Chondrocyte (in vitro differentiated cells): ENCODE results near the gene POP7. TPM values are rescaled to one million over a fixed set of nuclear protein-coding genes. Genes with fewer than 3 reads are reported as not detected.
"Not testable (repeated sequence)": the region's sequence is repeated elsewhere in the genome, so short reads cannot be mapped to it uniquely, and the experiment has no call there.

Source experiments
- DNase-seq: peaks from one replicate; pipeline ENCODE4 v3.0.0; 2021; ENCODE audit warnings: mixed read lengths, low spot score
- H3K27ac Mint-ChIP-seq: one replicate; pipeline ENCODE4 v1.8.0; 2021; ENCODE audit warnings: mild to moderate bottlenecking, moderate library complexity, mixed read lengths; ENCODE audit not compliant: unreplicated experiment
- H3K27me3 Mint-ChIP-seq: 2 replicates; pipeline ENCODE4 v1.8.0; 2021; ENCODE audit warnings: low read depth, mixed read lengths
- H3K36me3 Mint-ChIP-seq: 2 replicates; pipeline ENCODE4 v1.8.0; 2021; ENCODE audit warnings: low read depth, mixed read lengths
- H3K4me1 Mint-ChIP-seq: 2 replicates; pipeline ENCODE4 v1.8.0; 2021; ENCODE audit warnings: low read depth, mild to moderate bottlenecking, mixed read lengths
- H3K4me3 Mint-ChIP-seq: one replicate; pipeline ENCODE4 v1.8.0; 2021; ENCODE audit warnings: mild to moderate bottlenecking, moderate library complexity, mixed read lengths; ENCODE audit not compliant: unreplicated experiment
- H3K9me3 Mint-ChIP-seq: 2 replicates; pipeline ENCODE4 v1.8.0; 2021; ENCODE audit warnings: low read depth, mixed read lengths
- total RNA-seq: library from RNA; stranded (reverse); gene quantifications from 3 replicates; pipeline ENCODE4 v1.2.1, GENCODE V29; 2021
- TF ChIP-seq, protein P1 (sequence below): fragments of 200-600 bp; sonication (generic); IDR thresholded peaks from 2 replicates; pipeline ENCODE4 v1.5.0; 2021; ENCODE audit warnings: antibody characterized with exemption, mild to moderate bottlenecking, moderate library complexity

POP7 gene
- total RNA-seq, 1 donor from 2014 or later, result 25.5 TPM

DNA sequence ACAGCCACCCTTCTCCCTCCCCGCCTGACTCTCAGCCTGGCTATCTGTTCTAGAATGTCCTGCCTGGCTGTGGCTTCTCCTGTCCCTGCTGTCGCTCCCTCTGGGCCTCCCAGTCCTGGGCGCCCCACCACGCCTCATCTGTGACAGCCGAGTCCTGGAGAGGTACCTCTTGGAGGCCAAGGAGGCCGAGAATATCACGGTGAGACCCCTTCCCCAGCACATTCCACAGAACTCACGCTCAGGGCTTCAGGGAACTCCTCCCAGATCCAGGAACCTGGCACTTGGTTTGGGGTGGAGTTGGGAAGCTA, 15.5 kb downstream of the POP7 start:
- Mint-ChIP-seq H3K9me3 (peaks cover 14% of the 10 kb centered on the region), H3K27me3 (peaks cover 28% of the 10 kb centered on the region), H3K4me3 (no peak overlapping the region), H3K4me1 (peaks cover 18% of the 10 kb centered on the region), H3K36me3 (peaks cover 8% of the 10 kb centered on the region), H3K27ac (no peak overlapping the region)
- TF ChIP-seq, protein P1, sequence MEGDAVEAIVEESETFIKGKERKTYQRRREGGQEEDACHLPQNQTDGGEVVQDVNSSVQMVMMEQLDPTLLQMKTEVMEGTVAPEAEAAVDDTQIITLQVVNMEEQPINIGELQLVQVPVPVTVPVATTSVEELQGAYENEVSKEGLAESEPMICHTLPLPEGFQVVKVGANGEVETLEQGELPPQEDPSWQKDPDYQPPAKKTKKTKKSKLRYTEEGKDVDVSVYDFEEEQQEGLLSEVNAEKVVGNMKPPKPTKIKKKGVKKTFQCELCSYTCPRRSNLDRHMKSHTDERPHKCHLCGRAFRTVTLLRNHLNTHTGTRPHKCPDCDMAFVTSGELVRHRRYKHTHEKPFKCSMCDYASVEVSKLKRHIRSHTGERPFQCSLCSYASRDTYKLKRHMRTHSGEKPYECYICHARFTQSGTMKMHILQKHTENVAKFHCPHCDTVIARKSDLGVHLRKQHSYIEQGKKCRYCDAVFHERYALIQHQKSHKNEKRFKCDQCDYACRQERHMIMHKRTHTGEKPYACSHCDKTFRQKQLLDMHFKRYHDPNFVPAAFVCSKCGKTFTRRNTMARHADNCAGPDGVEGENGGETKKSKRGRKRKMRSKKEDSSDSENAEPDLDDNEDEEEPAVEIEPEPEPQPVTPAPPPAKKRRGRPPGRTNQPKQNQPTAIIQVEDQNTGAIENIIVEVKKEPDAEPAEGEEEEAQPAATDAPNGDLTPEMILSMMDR, result no peak
- no peak for DNase-seq

DNA sequence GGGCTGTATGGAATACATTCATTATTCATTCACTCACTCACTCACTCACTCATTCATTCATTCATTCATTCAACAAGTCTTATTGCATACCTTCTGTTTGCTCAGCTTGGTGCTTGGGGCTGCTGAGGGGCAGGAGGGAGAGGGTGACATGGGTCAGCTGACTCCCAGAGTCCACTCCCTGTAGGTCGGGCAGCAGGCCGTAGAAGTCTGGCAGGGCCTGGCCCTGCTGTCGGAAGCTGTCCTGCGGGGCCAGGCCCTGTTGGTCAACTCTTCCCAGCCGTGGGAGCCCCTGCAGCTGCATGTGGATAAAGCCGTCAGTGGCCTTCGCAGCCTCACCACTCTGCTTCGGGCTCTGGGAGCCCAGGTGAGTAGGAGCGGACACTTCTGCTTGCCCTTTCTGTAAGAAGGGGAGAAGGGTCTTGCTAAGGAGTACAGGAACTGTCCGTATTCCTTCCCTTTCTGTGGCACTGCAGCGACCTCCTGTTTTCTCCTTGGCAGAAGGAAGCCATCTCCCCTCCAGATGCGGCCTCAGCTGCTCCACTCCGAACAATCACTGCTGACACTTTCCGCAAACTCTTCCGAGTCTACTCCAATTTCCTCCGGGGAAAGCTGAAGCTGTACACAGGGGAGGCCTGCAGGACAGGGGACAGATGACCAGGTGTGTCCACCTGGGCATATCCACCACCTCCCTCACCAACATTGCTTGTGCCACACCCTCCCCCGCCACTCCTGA, 16.7 kb downstream of the POP7 start:
- H3K4me1 Mint-ChIP-seq, result peaks cover 25% of the 10 kb centered on the region
- H3K27me3 Mint-ChIP-seq, result peaks cover 29% of the 10 kb centered on the region
- H3K4me3 Mint-ChIP-seq, result no peak overlapping the region
- DNase-seq, result no peak
- peaks cover 8% of the 10 kb centered on the region for H3K36me3 Mint-ChIP-seq
- peaks cover 14% of the 10 kb centered on the region for H3K9me3 Mint-ChIP-seq
- H3K27ac Mint-ChIP-seq, result no peak overlapping the region
- TF ChIP-seq, protein P1, result no peak

DNA sequence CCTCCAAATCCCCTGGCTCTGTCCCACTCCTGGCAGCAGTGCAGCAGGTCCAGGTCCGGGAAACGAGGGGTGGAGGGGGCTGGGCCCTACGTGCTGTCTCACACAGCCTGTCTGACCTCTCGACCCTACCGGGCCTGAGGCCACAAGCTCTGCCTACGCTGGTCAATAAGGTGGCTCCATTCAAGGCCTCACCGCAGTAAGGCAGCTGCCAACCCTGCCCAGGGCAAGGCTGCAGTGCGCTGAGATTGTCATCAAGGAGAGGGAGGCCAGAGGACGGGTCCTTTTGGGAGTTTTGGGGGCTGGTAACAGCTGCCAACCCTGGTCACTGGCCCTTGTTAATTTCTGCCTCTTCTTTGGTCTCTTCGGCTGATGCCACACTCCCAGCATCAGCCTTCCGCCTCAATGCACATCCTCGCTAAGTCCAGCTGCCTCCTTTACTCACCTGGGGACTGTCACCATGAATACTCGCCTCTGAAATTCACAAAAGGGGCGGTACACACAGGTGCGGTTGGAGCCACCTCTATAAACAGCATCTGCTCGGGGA, 17.9 kb downstream of the POP7 start:
- TF ChIP-seq, protein P1, result no peak
- no peak overlapping the region for H3K27ac Mint-ChIP-seq
- peaks cover 27% of the 10 kb centered on the region for H3K27me3 Mint-ChIP-seq
- H3K4me3 Mint-ChIP-seq, result no peak overlapping the region
- H3K4me1 Mint-ChIP-seq, result peaks cover 25% of the 10 kb centered on the region
- peaks cover 3% of the 10 kb centered on the region for H3K9me3 Mint-ChIP-seq
- H3K36me3 Mint-ChIP-seq, result peaks cover 4% of the 10 kb centered on the region
- DNase-seq, result no peak

DNA sequence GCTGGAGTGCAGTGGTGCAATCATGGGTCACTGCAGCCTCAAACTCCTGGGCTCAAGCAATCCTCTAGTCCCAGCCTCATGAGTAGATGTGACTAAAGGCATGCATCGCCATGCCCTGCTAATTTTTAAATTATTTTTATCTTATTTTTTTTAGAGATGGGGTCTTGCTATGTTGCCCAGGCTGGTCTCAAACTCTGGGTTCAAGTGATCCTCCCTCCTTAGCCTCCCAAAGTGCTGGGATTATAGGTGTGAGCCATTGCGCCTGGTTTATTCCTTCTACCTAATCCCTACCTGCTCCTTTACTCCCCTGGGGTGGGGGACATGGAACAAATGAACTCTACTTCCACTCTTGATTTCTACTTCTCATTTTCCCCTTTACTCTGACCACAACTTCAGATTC, 18.4 kb downstream of the POP7 start:
- H3K27ac Mint-ChIP-seq, H3K36me3 Mint-ChIP-seq, DNase-seq, H3K4me3 Mint-ChIP-seq, H3K9me3 Mint-ChIP-seq: not testable (repeated sequence)
- Mint-ChIP-seq H3K27me3 (peaks cover 27% of the 10 kb centered on the region), H3K4me1 (peaks cover 25% of the 10 kb centered on the region)

DNA sequence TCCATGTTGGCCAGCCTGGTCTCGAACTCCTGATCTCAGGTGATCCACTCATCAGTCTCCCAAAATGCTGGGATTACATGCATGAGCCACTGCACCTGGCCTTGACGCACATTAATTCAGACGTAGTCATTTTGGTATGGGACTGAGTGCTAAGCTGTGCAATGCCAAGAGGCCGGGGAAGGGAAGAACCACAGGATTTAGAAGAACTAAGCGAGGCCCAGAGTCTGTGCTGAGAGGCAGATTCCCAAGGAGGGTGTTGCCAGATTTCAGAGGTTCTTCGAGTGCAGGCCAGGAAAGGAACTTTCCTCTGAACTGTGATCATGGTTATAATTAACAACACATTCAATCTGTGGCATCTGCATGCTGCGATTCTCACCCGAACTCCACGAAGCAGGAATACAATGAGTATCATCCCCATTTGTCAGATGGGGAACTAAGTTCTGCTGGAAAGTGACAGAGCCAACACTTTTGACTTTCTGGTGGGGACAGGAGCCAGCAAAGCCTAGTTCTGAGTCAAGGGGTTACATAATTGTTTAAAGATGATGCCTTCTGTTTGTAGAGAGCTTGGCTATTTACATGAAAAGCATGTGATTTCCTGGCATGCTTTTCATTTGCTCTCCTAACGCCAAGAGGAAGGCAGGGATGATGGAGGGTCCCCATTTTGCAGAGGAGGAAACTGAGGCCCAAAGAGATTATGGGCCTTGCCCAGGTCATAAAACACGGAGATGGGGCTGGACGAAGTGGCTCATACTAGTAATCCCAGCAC, 21.3 kb downstream of the POP7 start:
- Mint-ChIP-seq H3K4me1 (peaks cover 22% of the 10 kb centered on the region), H3K9me3 (no peaks in the 10 kb centered on the region), H3K27me3 (peaks cover 10% of the 10 kb centered on the region), H3K27ac (no peak overlapping the region), H3K4me3 (no peak overlapping the region), H3K36me3 (no peaks in the 10 kb centered on the region)
- DNase-seq, result no peak
- TF ChIP-seq, protein P1, result no peak
